HG02610 (cell line): ENCODE measurements around the gene INO80E.
A peak's percentile ranks its signal among the peaks of the same experiment; 100 is the strongest.

Source experiments
- ATAC-seq: cut with Tn5 transposase; IDR thresholded peaks from one replicate; pipeline ENCODE4 v1.9.1; 2021; ENCODE audit warnings: mild to moderate bottlenecking, moderate library complexity; ENCODE audit not compliant: unreplicated experiment

INO80E gene

GRCh38 chr16:29991571-29991904 is 4.5 kb upstream of the INO80E start:
- no peak for ATAC-seq

GRCh38 chr16:29992344-29992967 is 3.6 kb upstream of the INO80E start:
- no peak for ATAC-seq

GRCh38 chr16:29993191-29993902 is 2.7 kb upstream of the INO80E start:
- ATAC-seq: no peak

- ATAC-seq: no peak
Observed at GRCh38 chr16:29993903-29994599, 2.0 kb upstream of the INO80E start.

GRCh38 chr16:29994600-29995323 is 1.3 kb upstream of the INO80E start:
- peak; percentile 15 for ATAC-seq

GRCh38 chr16:29995324-29995910 is 624 bp upstream of the INO80E start, which contains the start of gene HIRIP3:
HIRIP3 (minus strand) TSS chr16:29995617; CDS start chr16:29995605, 12 bp downstream.
- ATAC-seq: peak; percentile 41

- no peak for ATAC-seq
Observed at GRCh38 chr16:29996766-29997250, 767 bp downstream of the INO80E start.

- no peak for ATAC-seq
Observed at GRCh38 chr16:29999605-30000004, 3.6 kb downstream of the INO80E start.

GRCh38 chr16:30000735-30001631 is 4.9 kb downstream of the INO80E start:
- no peak for ATAC-seq

- ATAC-seq: no peak
Observed at GRCh38 chr16:30002614-30003346, 6.7 kb downstream of the INO80E start.

GRCh38 chr16:30003670-30004423 is 7.8 kb downstream of the INO80E start:
- ATAC-seq: no peak

- ATAC-seq: no peak
Observed at GRCh38 chr16:30004424-30004776, 8.4 kb downstream of the INO80E start.

- no peak for ATAC-seq
Observed at GRCh38 chr16:30004811-30005242, 8.8 kb downstream of the INO80E start.

- ATAC-seq: no peak
Observed at GRCh38 chr16:30005341-30006094, 9.5 kb downstream of the INO80E start.

- ATAC-seq: no peak
Observed at GRCh38 chr16:30006095-30006473, 10.0 kb downstream of the INO80E start.

- no peak for ATAC-seq
Observed at GRCh38 chr16:30006659-30007377, 10.8 kb downstream of the INO80E start.

- no peak for ATAC-seq
Observed at GRCh38 chr16:30007378-30007895, 11.4 kb downstream of the INO80E start.
